ENCODE results near the gene CCBE1. TPM values are rescaled to one million over a fixed set of nuclear protein-coding genes. Genes with fewer than 3 reads are reported as not detected.

CCBE1 gene
- total RNA-seq, 1 donor from 2014 or later, result 1.8 TPM

DNA sequence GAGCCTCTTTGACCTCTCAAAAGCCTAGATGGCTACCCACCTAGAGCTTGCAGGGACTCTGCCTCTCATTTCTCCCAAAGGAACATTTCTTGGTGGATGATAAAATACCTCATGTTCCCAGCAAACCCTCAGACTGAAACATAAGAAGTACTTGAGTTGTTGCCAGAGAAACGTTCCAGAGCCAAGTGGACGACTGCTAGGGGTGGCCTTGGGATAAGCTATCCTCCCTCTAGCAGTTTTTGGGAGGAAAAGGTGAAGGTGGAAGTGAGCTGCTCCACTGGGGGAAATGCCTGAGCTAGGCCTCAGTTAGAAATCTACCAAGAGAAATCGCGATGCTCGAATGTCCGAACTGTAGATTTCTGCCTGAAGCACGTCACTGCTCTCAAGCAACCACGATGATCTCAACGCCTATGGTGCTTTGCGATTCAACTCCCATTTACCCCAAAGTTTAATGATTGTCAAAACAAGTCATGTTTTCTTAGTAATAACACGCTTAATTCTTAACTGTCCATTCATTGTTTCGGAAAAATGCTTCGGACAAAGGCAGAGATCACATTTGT lies 91.5 kb downstream of the CCBE1 start:
- no peak for DNase-seq (ENCODE audit: low read depth)
- no peak overlapping the region for H3K4me3 ChIP-seq (ENCODE audit: low read depth, low read length)
- TF ChIP-seq, protein P1, sequence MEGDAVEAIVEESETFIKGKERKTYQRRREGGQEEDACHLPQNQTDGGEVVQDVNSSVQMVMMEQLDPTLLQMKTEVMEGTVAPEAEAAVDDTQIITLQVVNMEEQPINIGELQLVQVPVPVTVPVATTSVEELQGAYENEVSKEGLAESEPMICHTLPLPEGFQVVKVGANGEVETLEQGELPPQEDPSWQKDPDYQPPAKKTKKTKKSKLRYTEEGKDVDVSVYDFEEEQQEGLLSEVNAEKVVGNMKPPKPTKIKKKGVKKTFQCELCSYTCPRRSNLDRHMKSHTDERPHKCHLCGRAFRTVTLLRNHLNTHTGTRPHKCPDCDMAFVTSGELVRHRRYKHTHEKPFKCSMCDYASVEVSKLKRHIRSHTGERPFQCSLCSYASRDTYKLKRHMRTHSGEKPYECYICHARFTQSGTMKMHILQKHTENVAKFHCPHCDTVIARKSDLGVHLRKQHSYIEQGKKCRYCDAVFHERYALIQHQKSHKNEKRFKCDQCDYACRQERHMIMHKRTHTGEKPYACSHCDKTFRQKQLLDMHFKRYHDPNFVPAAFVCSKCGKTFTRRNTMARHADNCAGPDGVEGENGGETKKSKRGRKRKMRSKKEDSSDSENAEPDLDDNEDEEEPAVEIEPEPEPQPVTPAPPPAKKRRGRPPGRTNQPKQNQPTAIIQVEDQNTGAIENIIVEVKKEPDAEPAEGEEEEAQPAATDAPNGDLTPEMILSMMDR (conservative IDR thresholded peaks at IDR 0.05; ENCODE audit: low read depth, low read length), result no peak

DNA sequence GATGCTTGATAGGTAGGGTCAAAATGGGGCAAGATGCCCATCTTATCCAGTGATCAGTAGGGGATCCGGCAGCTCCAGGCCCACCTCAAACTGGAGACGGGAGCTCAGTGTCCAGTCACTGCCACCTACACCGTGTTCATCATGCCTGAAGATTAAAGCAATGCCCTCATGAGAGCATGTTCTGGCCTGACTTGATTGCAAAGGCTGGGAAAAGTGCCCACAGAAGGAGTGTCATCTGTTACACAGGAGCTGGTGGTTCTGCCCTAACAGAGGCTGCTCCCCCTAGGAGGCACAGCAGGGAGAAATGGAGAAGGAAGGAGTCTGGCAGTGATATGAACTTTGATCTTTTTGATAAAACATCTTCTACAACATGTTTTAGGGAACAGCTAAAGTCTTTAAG lies 92.3 kb downstream of the CCBE1 start:
- TF ChIP-seq, protein P1 (conservative IDR thresholded peaks at IDR 0.05; ENCODE audit: low read depth, low read length), result no peak
- DNase-seq (ENCODE audit: low read depth), result no peak
- H3K4me3 ChIP-seq (ENCODE audit: low read depth, low read length), result no peak overlapping the region

DNA sequence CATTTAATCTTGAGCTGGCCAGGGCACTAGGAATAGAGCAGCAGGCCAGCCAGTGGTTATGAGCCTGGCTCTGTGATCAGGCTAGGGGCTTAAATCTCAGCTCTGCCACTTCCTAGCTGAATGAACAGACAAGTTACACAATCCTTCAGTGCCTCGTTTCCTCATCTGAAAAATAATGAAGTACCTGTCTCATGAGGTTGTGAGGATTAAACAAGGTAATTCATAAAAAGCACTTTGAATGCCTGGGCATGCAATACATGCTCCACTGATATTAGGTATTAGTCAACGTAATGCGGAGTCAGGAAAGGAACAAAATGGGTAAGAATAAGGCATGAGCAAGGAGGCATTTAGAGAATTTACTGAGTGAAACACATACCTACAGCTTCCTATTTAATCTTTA lies 100.2 kb downstream of the CCBE1 start:
- TF ChIP-seq, protein P1 (conservative IDR thresholded peaks at IDR 0.05; ENCODE audit: low read depth, low read length), result no peak
- H3K4me3 ChIP-seq (ENCODE audit: low read depth, low read length), result no peak overlapping the region
- no peak for DNase-seq (ENCODE audit: low read depth)

DNA sequence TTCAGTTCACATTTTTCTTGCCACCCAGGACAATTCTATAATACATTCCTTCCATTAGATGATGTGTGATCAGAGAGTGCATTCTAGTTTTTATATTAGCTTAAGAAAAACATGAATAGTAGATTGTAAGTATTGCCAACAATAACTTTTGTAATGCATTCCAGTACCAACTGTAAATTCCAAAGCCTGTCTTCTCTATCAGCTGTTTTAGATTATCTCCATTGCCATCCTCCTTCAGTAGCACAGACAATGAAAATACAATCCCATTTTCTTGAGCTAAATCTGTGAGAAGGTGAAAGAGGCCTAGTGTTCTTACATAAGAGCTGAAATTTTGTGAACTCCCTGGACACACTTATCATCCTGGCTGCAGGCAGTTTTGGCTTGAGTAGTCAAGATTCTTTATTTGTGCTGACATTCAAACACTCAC lies 103.9 kb downstream of the CCBE1 start:
- H3K4me3 ChIP-seq (ENCODE audit: low read depth, low read length), result no peak overlapping the region
- TF ChIP-seq, protein P1 (conservative IDR thresholded peaks at IDR 0.05; ENCODE audit: low read depth, low read length), result no peak
- no peak for DNase-seq (ENCODE audit: low read depth)

DNA sequence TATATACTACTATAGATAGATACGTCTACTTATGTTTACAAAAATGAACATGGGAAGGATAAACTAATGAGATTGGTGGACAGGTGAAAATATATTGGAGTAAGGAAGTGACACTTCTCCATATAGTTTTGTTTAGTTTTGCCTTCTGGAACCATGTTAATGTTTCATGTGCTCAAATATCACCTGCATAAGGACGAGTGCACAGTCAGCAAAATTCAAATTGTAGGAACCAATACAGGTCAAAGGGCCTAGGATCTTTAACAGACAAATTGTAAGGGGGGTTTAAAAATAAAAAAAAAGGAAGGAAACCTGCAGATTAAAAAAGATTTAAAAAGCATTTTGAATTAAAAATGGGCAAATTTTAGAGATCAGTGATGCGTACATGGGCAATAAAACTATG lies 104.6 kb downstream of the CCBE1 start:
- TF ChIP-seq, protein P1 (conservative IDR thresholded peaks at IDR 0.05; ENCODE audit: low read depth, low read length), result no peak
- no peak for DNase-seq (ENCODE audit: low read depth)

DNA sequence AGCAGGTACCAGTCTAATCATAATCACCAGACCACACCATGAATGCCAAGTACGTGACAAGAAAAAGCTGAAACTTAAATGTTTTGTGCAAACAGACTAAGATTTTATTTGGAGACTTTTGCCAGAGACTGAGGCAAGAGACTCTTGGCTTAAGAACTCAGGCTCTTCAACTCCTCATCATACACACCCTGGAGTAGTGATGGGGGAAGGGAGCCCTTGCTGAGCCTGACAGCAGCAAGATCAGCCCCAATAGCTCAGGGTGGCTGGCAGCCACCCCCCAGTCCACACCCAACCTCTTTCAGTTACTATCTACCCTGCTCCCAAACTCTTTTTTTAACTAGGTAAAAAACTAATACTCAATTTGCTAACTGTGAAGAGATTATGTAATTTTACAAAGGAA lies 114.8 kb downstream of the CCBE1 start:
- H3K4me3 ChIP-seq (ENCODE audit: low read depth, low read length), result no peak overlapping the region
- TF ChIP-seq, protein P1 (conservative IDR thresholded peaks at IDR 0.05; ENCODE audit: low read depth, low read length), result no peak
- no peak for DNase-seq (ENCODE audit: low read depth)

More for the DNA sequence above, 104.6 kb downstream of the CCBE1 start:
- H3K4me3 ChIP-seq (ENCODE audit: low read depth, low read length), result no peak overlapping the region

DNA sequence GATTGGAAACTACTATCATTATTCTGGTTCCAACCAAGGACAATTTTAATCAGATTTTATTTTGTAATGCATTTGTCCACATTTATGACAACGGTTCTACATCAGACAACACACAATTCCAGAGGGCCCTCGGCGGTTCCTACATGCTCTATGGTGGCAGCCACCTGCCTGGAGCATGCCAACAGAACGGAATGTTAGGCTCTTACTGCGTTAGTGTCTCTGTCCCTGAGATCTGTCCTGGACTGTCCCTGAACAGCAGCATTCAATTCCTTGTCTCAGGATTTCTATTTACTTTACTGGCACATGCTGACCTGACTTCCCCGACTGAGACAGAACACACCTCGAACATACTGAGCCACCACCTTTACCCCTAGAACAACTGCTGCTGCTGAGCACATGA lies 117.7 kb downstream of the CCBE1 start:
- no peak for DNase-seq (ENCODE audit: low read depth)
- TF ChIP-seq, protein P1 (conservative IDR thresholded peaks at IDR 0.05; ENCODE audit: low read depth, low read length), result no peak

More for the DNA sequence above, 117.7 kb downstream of the CCBE1 start:
- H3K4me3 ChIP-seq (ENCODE audit: low read depth, low read length), result no peak overlapping the region

All from epithelial cell of proximal tubule (primary cell).